HEK293 (cell line): ENCODE results near the gene DMC1.

Source experiments
- CTCF ChIA-PET: fragments of 350-600 bp; formaldehyde crosslinking; extraction: SDS; loops from one replicate; lab custom pipeline; 2021; ENCODE audit warnings: antibody characterized with exemption; lab: Yijun Ruan, JAX
- POLR2A ChIA-PET: fragments of 300-600 bp; formaldehyde crosslinking; extraction: SDS; loops from one replicate; lab custom pipeline; 2020; ENCODE audit warnings: antibody characterized with exemption, inconsistent platforms; lab: Yijun Ruan, JAX
- H3K27ac ChIP-seq: fragments of 200-500 bp; sonication (Bioruptor generic); 2 replicates; pipeline ENCODE4 v1.5.1; 2014; ENCODE audit warnings: low read depth, low read length, control low read depth, inconsistent platforms; ENCODE audit errors: extremely low read depth
- H3K36me3 ChIP-seq, 2 experiments: fragments of 200-500 bp in 1 of 2; sonication (Bioruptor generic) in 1 of 2; 1 replicate in 1 of 2; 2 replicates in 1 of 2; pipeline ENCODE4 v1.5.1; 2014 to 2017; ENCODE audit warnings: inconsistent platforms in 2 of 2, low read length in 2 of 2; ENCODE audit not compliant: control insufficient read depth in 2 of 2, insufficient read depth in 1 of 2
- H3K4me1 ChIP-seq: fragments of 200-500 bp; sonication (Bioruptor generic); 2 replicates; pipeline ENCODE4 v1.5.1; 2014; ENCODE audit warnings: mild to moderate bottlenecking, low read length, inconsistent platforms; ENCODE audit not compliant: control insufficient read depth, insufficient read depth
- H3K4me3 ChIP-seq: 2 replicates; pipeline ENCODE4 v1.5.1; 2011; ENCODE audit warnings: low read depth, mild to moderate bottlenecking, control low read depth, low read length, moderate library complexity
- H3K9me3 ChIP-seq: fragments of 200-500 bp; sonication (Bioruptor generic); 2 replicates; pipeline ENCODE4 v1.5.1; 2014; ENCODE audit warnings: low read depth, low read length, inconsistent platforms; ENCODE audit not compliant: control insufficient read depth, insufficient read depth
- BCL11A ChIP-seq: fragments of 450-650 bp; formaldehyde crosslinking; IDR thresholded peaks from 2 replicates; pipeline ENCODE4 v1.5.1; 2016; ENCODE audit warnings: low read depth, missing biosample characterization, missing genetic modification characterization
- IKZF3 ChIP-seq: fragments of 450-650 bp; IDR thresholded peaks from 2 replicates; pipeline ENCODE4 v1.5.0; 2018; ENCODE audit warnings: missing biosample characterization, mild to moderate bottlenecking, missing genetic modification characterization, moderate library complexity
- KLF7 ChIP-seq: fragments of 450-650 bp; formaldehyde crosslinking; IDR thresholded peaks from 2 replicates; pipeline ENCODE4 v1.5.1; 2016; ENCODE audit warnings: missing biosample characterization, missing genetic modification characterization, borderline replicate concordance
- OSR2 ChIP-seq: fragments of 450-650 bp; formaldehyde crosslinking; IDR thresholded peaks from 2 replicates; pipeline ENCODE4 v1.5.1; 2016; ENCODE audit warnings: missing biosample characterization, missing genetic modification characterization
- SALL2 ChIP-seq: fragments of 450-650 bp; formaldehyde crosslinking; IDR thresholded peaks from 2 replicates; pipeline ENCODE4 v1.5.0; 2017; ENCODE audit warnings: missing biosample characterization, mild to moderate bottlenecking, missing genetic modification characterization, borderline replicate concordance
- ZBTB48 ChIP-seq: fragments of 450-650 bp; formaldehyde crosslinking; IDR thresholded peaks from 2 replicates; pipeline ENCODE4 v1.5.1; 2016; ENCODE audit warnings: missing biosample characterization, missing genetic modification characterization
- ZNF114 ChIP-seq: fragments of 450-650 bp; formaldehyde crosslinking; IDR thresholded peaks from 2 replicates; pipeline ENCODE4 v1.5.0; 2017; ENCODE audit warnings: missing biosample characterization, missing genetic modification characterization
- ZNF148 ChIP-seq: fragments of 450-650 bp; formaldehyde crosslinking; IDR thresholded peaks from 2 replicates; pipeline ENCODE4 v1.5.0; 2017; ENCODE audit warnings: missing biosample characterization, missing genetic modification characterization, borderline replicate concordance
- ZNF404 ChIP-seq: fragments of 450-650 bp; formaldehyde crosslinking; IDR thresholded peaks from 2 replicates; pipeline ENCODE4 v1.5.1; 2017; ENCODE audit warnings: missing biosample characterization, missing genetic modification characterization
- ZNF501 ChIP-seq: fragments of 450-650 bp; formaldehyde crosslinking; IDR thresholded peaks from 2 replicates; pipeline ENCODE4 v1.5.1; 2016; ENCODE audit warnings: missing biosample characterization, missing genetic modification characterization
- ZNF514 ChIP-seq: fragments of 450-650 bp; formaldehyde crosslinking; IDR thresholded peaks from 2 replicates; pipeline ENCODE4 v1.5.1; 2016; ENCODE audit warnings: missing biosample characterization, missing genetic modification characterization
- ZNF549 ChIP-seq: fragments of 450-650 bp; IDR thresholded peaks from 2 replicates; pipeline ENCODE4 v1.5.1; 2018; ENCODE audit warnings: missing biosample characterization, missing genetic modification characterization, mild to moderate bottlenecking, inconsistent platforms, moderate library complexity
- ZNF558 ChIP-seq: fragments of 450-650 bp; formaldehyde crosslinking; IDR thresholded peaks from 2 replicates; pipeline ENCODE4 v1.5.1; 2016; ENCODE audit warnings: missing biosample characterization, missing genetic modification characterization
- ZNF596 ChIP-seq: fragments of 450-650 bp; IDR thresholded peaks from 2 replicates; pipeline ENCODE4 v1.5.0; 2018; ENCODE audit warnings: missing biosample characterization, mild to moderate bottlenecking, missing genetic modification characterization, moderate library complexity
- ZNF621 ChIP-seq: fragments of 450-650 bp; formaldehyde crosslinking; IDR thresholded peaks from 2 replicates; pipeline ENCODE4 v1.5.1; 2017; ENCODE audit warnings: missing biosample characterization, missing genetic modification characterization
- ZNF624 ChIP-seq: fragments of 450-650 bp; formaldehyde crosslinking; IDR thresholded peaks from 2 replicates; pipeline ENCODE4 v1.5.1; 2017; ENCODE audit warnings: missing biosample characterization, missing genetic modification characterization
- ZNF677 ChIP-seq: fragments of 450-650 bp; IDR thresholded peaks from 2 replicates; pipeline ENCODE4 v1.5.0; 2018; ENCODE audit warnings: missing biosample characterization, mild to moderate bottlenecking, missing genetic modification characterization, moderate library complexity
- ZSCAN18 ChIP-seq: fragments of 450-650 bp; formaldehyde crosslinking; IDR thresholded peaks from 2 replicates; pipeline ENCODE4 v1.5.1; 2016; ENCODE audit warnings: missing biosample characterization, missing genetic modification characterization
- ZSCAN23 ChIP-seq: fragments of 450-650 bp; formaldehyde crosslinking; IDR thresholded peaks from 2 replicates; pipeline ENCODE4 v1.5.1; 2016; ENCODE audit warnings: missing biosample characterization, missing genetic modification characterization
- ZSCAN30 ChIP-seq: fragments of 450-650 bp; IDR thresholded peaks from 2 replicates; pipeline ENCODE4 v1.5.1; 2018; ENCODE audit warnings: missing biosample characterization, mild to moderate bottlenecking, missing genetic modification characterization, moderate library complexity
- TF ChIP-seq, protein P1 (sequence below): fragments of 450-650 bp; formaldehyde crosslinking; IDR thresholded peaks from 2 replicates; pipeline ENCODE4 v1.5.1; 2017; ENCODE audit warnings: missing biosample characterization, missing genetic modification characterization
- TF ChIP-seq, protein P2 (sequence below): fragments of 450-650 bp; formaldehyde crosslinking; conservative IDR thresholded peaks from 2 replicates; pipeline ENCODE4 v1.5.1; 2016; ENCODE audit warnings: low read depth, missing biosample characterization, missing genetic modification characterization
- TF ChIP-seq, protein P3 (sequence below): fragments of 450-650 bp; formaldehyde crosslinking; IDR thresholded peaks from 2 replicates; pipeline ENCODE4 v1.5.1; 2017; ENCODE audit warnings: missing biosample characterization, missing genetic modification characterization

The DMC1 gene

DNA sequence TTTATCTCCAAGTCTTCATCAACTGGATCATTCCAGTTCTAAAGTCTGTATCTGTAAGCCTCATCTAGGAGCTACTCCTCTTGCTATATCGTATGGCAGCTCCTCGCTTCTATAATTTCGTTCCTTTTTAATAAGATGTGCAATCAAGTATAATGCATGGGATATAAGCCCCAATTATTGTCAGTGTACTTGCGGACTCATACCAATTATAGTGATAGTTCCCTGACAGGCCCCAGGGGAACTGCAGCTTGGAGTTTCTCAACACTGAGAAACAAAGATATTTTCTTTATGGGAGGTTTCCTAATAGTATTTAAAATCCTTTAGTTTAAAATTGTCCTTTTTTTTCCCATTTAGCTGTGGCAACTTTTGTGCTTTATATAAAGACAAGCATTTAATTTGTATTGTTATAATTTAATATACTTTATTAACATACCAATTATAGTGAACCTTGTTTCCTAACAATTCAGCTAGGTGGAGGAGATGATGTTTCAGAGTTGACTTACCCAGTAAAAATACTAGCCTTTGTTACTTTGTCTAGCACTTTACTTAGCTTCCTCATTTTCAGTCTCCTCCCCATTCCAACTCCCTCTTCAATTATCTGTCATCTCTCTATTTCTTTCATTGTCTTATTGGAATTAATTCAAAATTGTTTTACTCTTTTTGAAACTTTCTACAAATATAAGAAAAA lies 38.6 kb downstream of the DMC1 start (continued):
- TF ChIP-seq, protein P1, sequence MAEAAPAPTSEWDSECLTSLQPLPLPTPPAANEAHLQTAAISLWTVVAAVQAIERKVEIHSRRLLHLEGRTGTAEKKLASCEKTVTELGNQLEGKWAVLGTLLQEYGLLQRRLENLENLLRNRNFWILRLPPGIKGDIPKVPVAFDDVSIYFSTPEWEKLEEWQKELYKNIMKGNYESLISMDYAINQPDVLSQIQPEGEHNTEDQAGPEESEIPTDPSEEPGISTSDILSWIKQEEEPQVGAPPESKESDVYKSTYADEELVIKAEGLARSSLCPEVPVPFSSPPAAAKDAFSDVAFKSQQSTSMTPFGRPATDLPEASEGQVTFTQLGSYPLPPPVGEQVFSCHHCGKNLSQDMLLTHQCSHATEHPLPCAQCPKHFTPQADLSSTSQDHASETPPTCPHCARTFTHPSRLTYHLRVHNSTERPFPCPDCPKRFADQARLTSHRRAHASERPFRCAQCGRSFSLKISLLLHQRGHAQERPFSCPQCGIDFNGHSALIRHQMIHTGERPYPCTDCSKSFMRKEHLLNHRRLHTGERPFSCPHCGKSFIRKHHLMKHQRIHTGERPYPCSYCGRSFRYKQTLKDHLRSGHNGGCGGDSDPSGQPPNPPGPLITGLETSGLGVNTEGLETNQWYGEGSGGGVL (tag by site-specific recombination) = no peak
- TF ChIP-seq ZSCAN23 (tag by site-specific recombination) (no peak), ZNF114 (tag by site-specific recombination) (no peak), ZBTB48 (tag by site-specific recombination) (no peak), ZNF549 (tag by site-specific recombination) (no peak), BCL11A (tag by site-specific recombination) (no peak), ZNF624 (no peak), ZSCAN30 (tag by site-specific recombination) (no peak)

- Histone ChIP-seq H3K4me1 (no peaks in the 10 kb centered on the region), H3K4me3 (no peak overlapping the region), H3K27ac (no peak overlapping the region), H3K36me3 (no peaks in the 10 kb centered on the region), H3K9me3 (no peaks in the 10 kb centered on the region)
- ChIA-PET CTCF (interaction anchor here (1.2 kb wide), 1 partner anchor 12 kb away, joined by 5 read pairs; no protein-coding TSS in a partner anchor), POLR2A (no interaction called here)
- TF ChIP-seq SALL2 (tag by site-specific recombination) = no peak
- no peak for TF ChIP-seq ZBTB48 (tag by site-specific recombination)
- no peak for TF ChIP-seq ZNF514 (tag by site-specific recombination)
- TF ChIP-seq OSR2 (tag by site-specific recombination) = no peak
- no peak for TF ChIP-seq IKZF3 (tag by site-specific recombination)
- TF ChIP-seq ZNF596 (tag by site-specific recombination) = no peak
- no peak for TF ChIP-seq ZNF558 (tag by site-specific recombination)
- no peak for TF ChIP-seq ZNF148 (tag by site-specific recombination)
- TF ChIP-seq, protein P2, sequence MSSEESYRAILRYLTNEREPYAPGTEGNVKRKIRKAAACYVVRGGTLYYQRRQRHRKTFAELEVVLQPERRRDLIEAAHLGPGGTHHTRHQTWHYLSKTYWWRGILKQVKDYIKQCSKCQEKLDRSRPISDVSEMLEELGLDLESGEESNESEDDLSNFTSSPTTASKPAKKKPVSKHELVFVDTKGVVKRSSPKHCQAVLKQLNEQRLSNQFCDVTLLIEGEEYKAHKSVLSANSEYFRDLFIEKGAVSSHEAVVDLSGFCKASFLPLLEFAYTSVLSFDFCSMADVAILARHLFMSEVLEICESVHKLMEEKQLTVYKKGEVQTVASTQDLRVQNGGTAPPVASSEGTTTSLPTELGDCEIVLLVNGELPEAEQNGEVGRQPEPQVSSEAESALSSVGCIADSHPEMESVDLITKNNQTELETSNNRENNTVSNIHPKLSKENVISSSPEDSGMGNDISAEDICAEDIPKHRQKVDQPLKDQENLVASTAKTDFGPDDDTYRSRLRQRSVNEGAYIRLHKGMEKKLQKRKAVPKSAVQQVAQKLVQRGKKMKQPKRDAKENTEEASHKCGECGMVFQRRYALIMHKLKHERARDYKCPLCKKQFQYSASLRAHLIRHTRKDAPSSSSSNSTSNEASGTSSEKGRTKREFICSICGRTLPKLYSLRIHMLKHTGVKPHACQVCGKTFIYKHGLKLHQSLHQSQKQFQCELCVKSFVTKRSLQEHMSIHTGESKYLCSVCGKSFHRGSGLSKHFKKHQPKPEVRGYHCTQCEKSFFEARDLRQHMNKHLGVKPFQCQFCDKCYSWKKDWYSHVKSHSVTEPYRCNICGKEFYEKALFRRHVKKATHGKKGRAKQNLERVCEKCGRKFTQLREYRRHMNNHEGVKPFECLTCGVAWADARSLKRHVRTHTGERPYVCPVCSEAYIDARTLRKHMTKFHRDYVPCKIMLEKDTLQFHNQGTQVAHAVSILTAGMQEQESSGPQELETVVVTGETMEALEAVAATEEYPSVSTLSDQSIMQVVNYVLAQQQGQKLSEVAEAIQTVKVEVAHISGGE = no peak
- TF ChIP-seq ZNF677 (tag by site-specific recombination) = no peak
- TF ChIP-seq ZNF501 (tag by site-specific recombination) = no peak
- TF ChIP-seq ZSCAN18 (tag by site-specific recombination) = no peak
- no peak for TF ChIP-seq KLF7 (tag by site-specific recombination)
- no peak for TF ChIP-seq ZNF621 (tag by site-specific recombination)
- TF ChIP-seq ZNF404 (tag by site-specific recombination) = no peak
- TF ChIP-seq, protein P3, sequence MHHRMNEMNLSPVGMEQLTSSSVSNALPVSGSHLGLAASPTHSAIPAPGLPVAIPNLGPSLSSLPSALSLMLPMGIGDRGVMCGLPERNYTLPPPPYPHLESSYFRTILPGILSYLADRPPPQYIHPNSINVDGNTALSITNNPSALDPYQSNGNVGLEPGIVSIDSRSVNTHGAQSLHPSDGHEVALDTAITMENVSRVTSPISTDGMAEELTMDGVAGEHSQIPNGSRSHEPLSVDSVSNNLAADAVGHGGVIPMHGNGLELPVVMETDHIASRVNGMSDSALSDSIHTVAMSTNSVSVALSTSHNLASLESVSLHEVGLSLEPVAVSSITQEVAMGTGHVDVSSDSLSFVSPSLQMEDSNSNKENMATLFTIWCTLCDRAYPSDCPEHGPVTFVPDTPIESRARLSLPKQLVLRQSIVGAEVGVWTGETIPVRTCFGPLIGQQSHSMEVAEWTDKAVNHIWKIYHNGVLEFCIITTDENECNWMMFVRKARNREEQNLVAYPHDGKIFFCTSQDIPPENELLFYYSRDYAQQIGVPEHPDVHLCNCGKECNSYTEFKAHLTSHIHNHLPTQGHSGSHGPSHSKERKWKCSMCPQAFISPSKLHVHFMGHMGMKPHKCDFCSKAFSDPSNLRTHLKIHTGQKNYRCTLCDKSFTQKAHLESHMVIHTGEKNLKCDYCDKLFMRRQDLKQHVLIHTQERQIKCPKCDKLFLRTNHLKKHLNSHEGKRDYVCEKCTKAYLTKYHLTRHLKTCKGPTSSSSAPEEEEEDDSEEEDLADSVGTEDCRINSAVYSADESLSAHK (tag by site-specific recombination) = no peak
Observed at GRCh38 chr22:38524429-38524828, 45.6 kb downstream of the DMC1 start.
